Sigmoid colon (tissue), 7 donors: ENCODE results near the gene CLMP. TPM values are rescaled to one million over a fixed set of nuclear protein-coding genes. Genes with fewer than 3 reads are reported as not detected.

Source experiments
- DNase-seq: peaks from one replicate; pipeline ENCODE4 v3.0.0-alpha.2; 2019
- H3K27ac ChIP-seq, 4 donors: fragments of 200-600 bp; sonication (generic); one replicate each; pipeline ENCODE4 v1.5.1; 2016 to 2019; ENCODE audit warnings: mild to moderate bottlenecking in 1 of 4
- H3K27me3 ChIP-seq, 3 donors: fragments of 200-600 bp; sonication (generic); one replicate each; pipeline ENCODE4 v1.5.1; 2019; ENCODE audit warnings: mild to moderate bottlenecking in 1 of 3
- H3K36me3 ChIP-seq, 4 donors: fragments of 200-600 bp; sonication (generic); one replicate each; pipeline ENCODE4 v1.5.1; 2016 to 2019
- H3K4me1 ChIP-seq, 4 donors: fragments of 200-600 bp; sonication (generic); one replicate each; pipeline ENCODE4 v1.5.1; 2017 to 2019
- H3K4me3 ChIP-seq, 4 donors: fragments of 200-600 bp; sonication (generic); one replicate each; pipeline ENCODE4 v1.5.1; 2017 to 2019; ENCODE audit warnings: mild to moderate bottlenecking in 2 of 4, moderate library complexity in 1 of 4
- H3K9me3 ChIP-seq, 4 donors: fragments of 200-600 bp in 3 of 4; sonication (generic) in 3 of 4; one replicate each; pipeline versions ENCODE4 v1.5.1 to v1.6.1; 2013 to 2019
- EP300 ChIP-seq, 4 donors: sonication (generic); formaldehyde crosslinking; IDR thresholded peaks; one replicate each; pipeline ENCODE4 v1.6.1; 2017; ENCODE audit warnings: antibody characterized with exemption in 4 of 4
- POLR2A ChIP-seq, 2 donors: fragments of 450-650 bp; IDR thresholded peaks; one replicate each; pipeline ENCODE4 v1.6.1; 2016; ENCODE audit warnings: antibody characterized with exemption in 2 of 2, mild to moderate bottlenecking in 2 of 2, moderate library complexity in 2 of 2
- POLR2AphosphoS5 ChIP-seq, 4 donors: sonication (generic); formaldehyde crosslinking; IDR thresholded peaks; one replicate each; pipeline ENCODE4 v1.6.1; 2017; ENCODE audit warnings: antibody characterized with exemption in 4 of 4
- WGBS, 2 donors: extraction: QIAGEN DNeasy Blood & Tissue Kit; methylation state at CpG; one replicate each; pipeline ENCODE4 v1.1.7; 2013; 5-methylcytosine and 5-hydroxymethylcytosine counted together
- intact Hi-C: fragments of 100-400 bp; cut with DNase I; formaldehyde crosslinking; loops from one replicate; pipeline ENCODE4 v1.15.1; 2023
- polyA plus RNA-seq, 3 donors: library from polyadenylated mRNA; stranded (reverse); fragments of 200-250 nt; gene quantifications; one replicate each; pipeline ENCODE4 v1.2.3, GENCODE V29; 2013
- total RNA-seq, 4 donors: library from RNA; depleted of rRNA; stranded (reverse); fragments of >200 nt; gene quantifications; one replicate each; pipeline ENCODE4 v1.1.0, GENCODE V29; 2016
- TF ChIP-seq, protein P1 (sequence below), 4 experiments: fragments of 450-650 bp in 3 of 4; fragments of 200-600 bp in 1 of 4; IDR thresholded peaks; one replicate each; pipeline ENCODE4 v1.5.1; 2016 to 2019; ENCODE audit warnings: antibody characterized with exemption in 4 of 4, mild to moderate bottlenecking in 3 of 4, moderate library complexity in 2 of 4
- donor health status: healthy with polysubstance abuse.
- donor health status: Bipolar disorder and iron deficiency.
- donor health status: healthy.

Gene CLMP
- total and polyA plus RNA-seq, 7 donors: 1.4 to 180 (median 104) TPM

DNA sequence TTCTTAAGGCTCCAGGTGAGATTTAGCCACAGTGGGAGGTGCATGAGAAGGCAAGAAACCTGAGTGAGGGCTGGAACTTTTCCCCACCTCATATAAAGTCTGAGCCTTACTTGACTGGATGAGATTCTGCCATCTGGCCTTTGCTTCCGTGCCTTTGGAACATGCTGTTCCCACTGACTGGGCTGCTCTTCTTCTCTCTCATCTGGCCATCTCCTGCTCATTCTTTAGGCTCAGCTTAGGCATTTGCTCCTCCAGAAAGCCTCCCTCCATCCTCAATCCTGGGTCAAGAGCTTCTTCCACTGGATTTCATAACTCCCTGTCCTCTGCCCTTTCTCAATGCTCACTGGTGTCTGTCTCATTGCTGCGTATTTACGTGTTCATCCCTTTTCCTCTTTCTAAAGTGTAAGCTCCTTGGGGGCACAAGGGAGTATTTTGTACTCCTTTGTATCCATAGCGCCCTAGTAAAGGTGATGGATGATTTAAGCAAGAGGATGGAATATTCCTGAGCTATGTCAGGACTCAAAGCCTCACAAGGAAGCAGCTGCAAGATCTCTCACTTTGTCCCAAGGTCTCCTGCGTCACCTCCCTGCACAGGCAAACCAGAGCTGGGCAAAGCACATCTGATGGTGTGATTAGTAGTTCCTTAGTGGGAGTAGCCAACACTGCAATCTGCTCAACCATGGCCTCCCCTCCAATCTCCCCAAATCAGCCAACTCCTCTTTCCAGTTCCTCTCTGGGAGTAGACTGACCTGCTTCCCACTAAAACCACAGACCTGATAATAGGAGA, 148.4 kb downstream of the CLMP start:
- Histone ChIP-seq H3K27me3 (no peaks in the 10 kb centered on the region), H3K4me1 (no peaks in the 10 kb centered on the region), H3K9me3 (no peaks in the 10 kb centered on the region), H3K4me3 (no peak overlapping the region), H3K36me3 (no peaks in the 10 kb centered on the region), H3K27ac (no peak overlapping the region)
- no peak for DNase-seq
- 88 to 89% methylated on average over 5 of the region's 5 CpGs for WGBS, 2 donors
- TF ChIP-seq POLR2A (IDR thresholded peaks at IDR 0.05) (no peak), POLR2AphosphoS5 (IDR thresholded peaks at IDR 0.05) (no peak), EP300 (IDR thresholded peaks at IDR 0.05) (no peak)
- TF ChIP-seq, protein P1, sequence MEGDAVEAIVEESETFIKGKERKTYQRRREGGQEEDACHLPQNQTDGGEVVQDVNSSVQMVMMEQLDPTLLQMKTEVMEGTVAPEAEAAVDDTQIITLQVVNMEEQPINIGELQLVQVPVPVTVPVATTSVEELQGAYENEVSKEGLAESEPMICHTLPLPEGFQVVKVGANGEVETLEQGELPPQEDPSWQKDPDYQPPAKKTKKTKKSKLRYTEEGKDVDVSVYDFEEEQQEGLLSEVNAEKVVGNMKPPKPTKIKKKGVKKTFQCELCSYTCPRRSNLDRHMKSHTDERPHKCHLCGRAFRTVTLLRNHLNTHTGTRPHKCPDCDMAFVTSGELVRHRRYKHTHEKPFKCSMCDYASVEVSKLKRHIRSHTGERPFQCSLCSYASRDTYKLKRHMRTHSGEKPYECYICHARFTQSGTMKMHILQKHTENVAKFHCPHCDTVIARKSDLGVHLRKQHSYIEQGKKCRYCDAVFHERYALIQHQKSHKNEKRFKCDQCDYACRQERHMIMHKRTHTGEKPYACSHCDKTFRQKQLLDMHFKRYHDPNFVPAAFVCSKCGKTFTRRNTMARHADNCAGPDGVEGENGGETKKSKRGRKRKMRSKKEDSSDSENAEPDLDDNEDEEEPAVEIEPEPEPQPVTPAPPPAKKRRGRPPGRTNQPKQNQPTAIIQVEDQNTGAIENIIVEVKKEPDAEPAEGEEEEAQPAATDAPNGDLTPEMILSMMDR (IDR thresholded peaks at IDR 0.05): no peak
- intact Hi-C loops: no loop called here

DNA sequence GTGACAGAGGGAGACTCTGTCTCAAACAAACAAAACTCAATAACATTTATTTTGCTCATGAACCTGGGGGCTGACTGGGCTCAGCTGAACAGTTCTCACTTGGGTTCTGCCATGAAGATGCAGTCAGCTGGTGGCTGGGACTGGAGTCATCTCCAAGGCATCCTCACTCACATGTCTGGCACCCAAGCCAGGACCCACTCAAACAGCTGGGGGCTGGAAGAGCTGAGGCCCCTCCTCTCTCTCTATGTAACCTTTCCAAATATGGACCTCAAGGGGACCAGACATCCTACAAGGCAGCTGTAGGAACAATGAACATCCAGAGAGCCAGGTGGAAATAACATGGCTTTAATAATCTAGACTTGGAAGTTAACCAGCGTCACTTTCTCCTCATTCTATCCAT, 149.9 kb downstream of the CLMP start:
- Histone ChIP-seq H3K4me3 (no peak overlapping the region), H3K9me3 (no peaks in the 10 kb centered on the region), H3K27ac (no peak overlapping the region), H3K27me3 (no peaks in the 10 kb centered on the region), H3K4me1 (no peaks in the 10 kb centered on the region), H3K36me3 (no peaks in the 10 kb centered on the region)
- no peak for DNase-seq
- intact Hi-C loops: no loop called here
- no peak for TF ChIP-seq POLR2A (IDR thresholded peaks at IDR 0.05)
- WGBS, 2 donors: 97 to 100% methylated on average over 1 of the region's 1 CpG

DNA sequence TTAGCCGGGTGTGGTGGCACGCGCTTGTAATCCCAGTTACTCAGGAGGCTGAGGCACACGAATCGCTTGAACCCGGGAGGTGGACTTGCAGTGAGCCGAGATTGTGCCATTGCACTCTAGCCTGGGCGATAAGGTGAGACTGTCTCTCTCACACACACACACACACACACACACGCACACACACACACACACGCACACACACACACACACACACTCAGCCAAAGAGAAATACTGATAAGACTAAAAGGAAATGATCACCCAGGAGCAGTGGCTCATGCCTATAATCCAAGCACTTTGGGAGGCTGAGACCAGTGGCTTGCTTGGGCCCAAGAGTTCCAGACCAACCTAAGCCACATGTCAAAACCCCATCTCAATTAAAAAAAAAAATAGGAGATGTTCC, 153.9 kb downstream of the CLMP start:
- Histone ChIP-seq H3K9me3 (no peaks in the 10 kb centered on the region), H3K4me1 (no peaks in the 10 kb centered on the region), H3K36me3 (no peaks in the 10 kb centered on the region), H3K27me3 (no peaks in the 10 kb centered on the region), H3K4me3 (no peak overlapping the region), H3K27ac (no peak overlapping the region)
- intact Hi-C loops: no loop called here
- 92 to 93% methylated on average over 10 of the region's 10 CpGs for WGBS, 2 donors
- DNase-seq: no peak
- TF ChIP-seq POLR2AphosphoS5 (IDR thresholded peaks at IDR 0.05): no peak
- no peak for TF ChIP-seq EP300 (IDR thresholded peaks at IDR 0.05)
- TF ChIP-seq POLR2A (IDR thresholded peaks at IDR 0.05): no peak
- TF ChIP-seq, protein P1 (IDR thresholded peaks at IDR 0.05): no peak

DNA sequence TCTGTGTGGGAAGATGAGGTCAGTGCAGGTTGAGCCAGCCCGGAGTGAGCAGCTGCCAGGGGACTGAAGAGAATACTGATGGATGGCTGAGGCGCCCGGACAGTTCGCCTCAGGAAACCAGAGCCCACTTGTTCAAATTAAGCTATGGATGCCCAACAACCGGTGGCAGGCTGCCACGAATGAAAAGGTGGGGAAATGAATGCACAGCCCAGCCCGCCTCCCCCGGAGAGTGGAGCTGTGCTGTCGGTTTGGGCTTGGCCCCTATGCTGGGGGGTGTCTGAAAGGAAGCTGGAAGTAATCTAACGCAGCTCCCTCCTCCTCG, 155.0 kb downstream of the CLMP start:
- H3K27me3 ChIP-seq: no peaks in the 10 kb centered on the region
- H3K4me3 ChIP-seq: no peak overlapping the region
- intact Hi-C loops: no loop called here
- no peak overlapping the region for H3K27ac ChIP-seq
- DNase-seq: no peak
- no peaks in the 10 kb centered on the region for H3K36me3 ChIP-seq
- no peaks in the 10 kb centered on the region for H3K4me1 ChIP-seq
- TF ChIP-seq, protein P1 (IDR thresholded peaks at IDR 0.05): no peak
- TF ChIP-seq EP300 (IDR thresholded peaks at IDR 0.05): no peak
- TF ChIP-seq POLR2AphosphoS5 (IDR thresholded peaks at IDR 0.05): no peak
- no peak for TF ChIP-seq POLR2A (IDR thresholded peaks at IDR 0.05)
- no peaks in the 10 kb centered on the region for H3K9me3 ChIP-seq
- 74 to 82% methylated on average over 11 of the region's 11 CpGs for WGBS, 2 donors

DNA sequence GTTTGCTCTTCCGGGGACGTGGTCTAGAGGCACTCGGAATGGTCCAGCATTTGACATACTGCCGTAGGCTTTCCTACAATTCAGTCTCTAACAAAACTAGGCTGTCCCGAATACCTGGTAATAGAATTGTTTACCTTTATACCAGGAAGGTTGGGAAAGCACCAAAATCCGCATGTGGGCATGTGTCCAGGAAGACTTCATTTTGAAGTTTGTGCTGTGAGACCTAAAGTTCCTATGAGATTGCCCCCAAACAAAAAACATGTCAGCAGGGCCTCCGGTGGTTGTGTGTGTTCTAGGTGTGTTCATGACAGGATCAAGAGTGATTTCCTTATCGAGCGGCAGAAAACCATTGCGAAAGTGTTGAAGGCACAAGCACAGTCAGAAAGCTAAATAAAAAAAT, 159.2 kb downstream of the CLMP start:
- intact Hi-C loops: no loop called here
- H3K9me3 ChIP-seq: no peaks in the 10 kb centered on the region

More for the DNA sequence above, 159.2 kb downstream of the CLMP start:
- no peak overlapping the region for H3K27ac ChIP-seq
- H3K27me3 ChIP-seq: no peaks in the 10 kb centered on the region
- H3K36me3 ChIP-seq: no peaks in the 10 kb centered on the region
- 68 to 85% methylated on average over 10 of the region's 10 CpGs for WGBS, 2 donors
- no peak overlapping the region for H3K4me3 ChIP-seq
- no peak for DNase-seq
- TF ChIP-seq, protein P1 (IDR thresholded peaks at IDR 0.05): no peak
- TF ChIP-seq POLR2A (IDR thresholded peaks at IDR 0.05) (no peak), EP300 (IDR thresholded peaks at IDR 0.05) (no peak), POLR2AphosphoS5 (IDR thresholded peaks at IDR 0.05) (no peak)
- no peaks in the 10 kb centered on the region for H3K4me1 ChIP-seq
